A549 (cell line): ENCODE results near the gene SLC9A9.

ENCODE experiments used
- CBX2 ChIP-seq: fragments of 200-600 bp; sonication (generic); IDR thresholded peaks from 2 replicates; pipeline ENCODE4 v1.6.1; 2016; ENCODE audit warnings: low read depth, mild to moderate bottlenecking, borderline replicate concordance
- CTCF ChIP-seq: fragments of >200 bp; sonication (Bioruptor Twin); formaldehyde crosslinking; IDR thresholded peaks from 3 replicates; pipeline ENCODE4 v1.5.1; 2016
- EP300 ChIP-seq, 2 experiments: fragments of >200 bp; sonication (Bioruptor Twin); formaldehyde crosslinking; IDR thresholded peaks; 2 replicates in 1 of 2; 3 replicates in 1 of 2; pipeline ENCODE4 v1.6.1; 2016 to 2017
- ESRRA ChIP-seq: fragments of 150-350 bp; IDR thresholded peaks from 2 replicates; pipeline ENCODE4 v1.6.1; 2014; ENCODE audit warnings: mild to moderate bottlenecking, low read length, borderline replicate concordance
- JUNB ChIP-seq: fragments of >200 bp; sonication (Bioruptor Twin); formaldehyde crosslinking; IDR thresholded peaks from 2 replicates; pipeline ENCODE4 v1.6.1; 2016
- KDM5A ChIP-seq: fragments of 200-600 bp; sonication (generic); IDR thresholded peaks from 2 replicates; pipeline ENCODE4 v1.6.1; 2016; ENCODE audit warnings: antibody characterized with exemption, mild to moderate bottlenecking
- MAX ChIP-seq: IDR thresholded peaks from 2 replicates; pipeline ENCODE4 v1.6.1; 2012
- POLR2A ChIP-seq: IDR thresholded peaks from 2 replicates; pipeline ENCODE4 v1.6.1; 2012; ENCODE audit warnings: mild to moderate bottlenecking, low read length
- RAD21 ChIP-seq, 2 experiments: fragments of >200 bp in 1 of 2; sonication (Bioruptor Twin) in 1 of 2; formaldehyde crosslinking in 1 of 2; IDR thresholded peaks in 1 of 2; conservative IDR thresholded peaks in 1 of 2; 2 replicates in 1 of 2; 3 replicates in 1 of 2; pipeline ENCODE4 v1.6.1; 2012 to 2018; ENCODE audit warnings: inconsistent platforms in 1 of 2
- RCOR1 ChIP-seq: fragments of 150-350 bp; IDR thresholded peaks from 2 replicates; pipeline ENCODE4 v1.6.1; 2014; ENCODE audit warnings: antibody characterized with exemption, low read length, low read depth
- TF ChIP-seq, protein P1 (sequence below): fragments of 150-350 bp; IDR thresholded peaks from 2 replicates; pipeline ENCODE4 v1.6.1; 2014; ENCODE audit warnings: low read depth, mild to moderate bottlenecking, low read length

GRCh38 chr3:143812481-143812880 lies 35.8 kb downstream of the SLC9A9 start:
- TF ChIP-seq RCOR1 (no peak), ESRRA (no peak), CTCF (no peak), RAD21 (conservative IDR thresholded peaks at IDR 0.05 in 1 of 2, IDR thresholded peaks at IDR 0.05 in 1 of 2) (no peak), EP300 (IDR thresholded peaks at IDR 0.05) (no peak), MAX (no peak), CBX2 (no peak), KDM5A (no peak), POLR2A (no peak), JUNB (no peak)
- TF ChIP-seq, protein P1, sequence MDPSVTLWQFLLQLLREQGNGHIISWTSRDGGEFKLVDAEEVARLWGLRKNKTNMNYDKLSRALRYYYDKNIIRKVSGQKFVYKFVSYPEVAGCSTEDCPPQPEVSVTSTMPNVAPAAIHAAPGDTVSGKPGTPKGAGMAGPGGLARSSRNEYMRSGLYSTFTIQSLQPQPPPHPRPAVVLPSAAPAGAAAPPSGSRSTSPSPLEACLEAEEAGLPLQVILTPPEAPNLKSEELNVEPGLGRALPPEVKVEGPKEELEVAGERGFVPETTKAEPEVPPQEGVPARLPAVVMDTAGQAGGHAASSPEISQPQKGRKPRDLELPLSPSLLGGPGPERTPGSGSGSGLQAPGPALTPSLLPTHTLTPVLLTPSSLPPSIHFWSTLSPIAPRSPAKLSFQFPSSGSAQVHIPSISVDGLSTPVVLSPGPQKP, result no peak
